Cardiac muscle cell (in vitro differentiated cells and primary cell): ENCODE measurements around the gene TIAM2. TPM values are rescaled to one million over a fixed set of nuclear protein-coding genes. Genes with fewer than 3 reads are reported as not detected.
"Not testable (repeated sequence)": the region's sequence is repeated elsewhere in the genome, so short reads cannot be mapped to it uniquely, and the experiment has no call there.

Experiments
- DNase-seq, 2 donors: peaks; one replicate each; pipeline versions ENCODE4 v3.0.0 to v3.0.0-alpha.2; 2010 to 2017; ENCODE audit warnings: low read depth in 1 of 2, low spot score in 1 of 2
- H3K27ac ChIP-seq: fragments of 200-600 bp; sonication (generic); 2 replicates; pipeline ENCODE4 v1.5.1; 2016
- H3K27me3 ChIP-seq: fragments of 200-600 bp; sonication (generic); 2 replicates; pipeline ENCODE4 v1.6.0; 2016; ENCODE audit warnings: control low read depth
- H3K36me3 ChIP-seq: fragments of 200-600 bp; sonication (generic); 2 replicates; pipeline ENCODE4 v1.5.1; 2016; ENCODE audit warnings: control low read depth
- H3K4me1 ChIP-seq: fragments of 200-600 bp; sonication (generic); 2 replicates; pipeline ENCODE4 v1.8.1; 2017; ENCODE audit warnings: low read depth, mild to moderate bottlenecking, mixed run types
- H3K4me3 ChIP-seq: fragments of 200-600 bp; sonication (generic); 2 replicates; pipeline ENCODE4 v1.5.1; 2016; ENCODE audit warnings: mild to moderate bottlenecking
- H3K9me3 ChIP-seq: fragments of 200-600 bp; sonication (generic); 2 replicates; pipeline ENCODE4 v1.5.1; 2017; ENCODE audit warnings: low read depth, mild to moderate bottlenecking, control low read depth
- polyA plus RNA-seq: library from polyadenylated mRNA; unstranded; fragments of >200 nt; fragmentation: Nextera tagmentation; extraction: Ambion mirVana; gene quantifications from 2 replicates; pipeline ENCODE4 v1.2.1, GENCODE V29; 2016
- total RNA-seq: library from RNA; depleted of rRNA; stranded (reverse); fragments of >200 nt; gene quantifications from 2 replicates; pipeline ENCODE4 v1.2.3, GENCODE V29; 2016
- TF ChIP-seq, protein P1 (sequence below): IDR thresholded peaks from 2 replicates; pipeline ENCODE4 v1.5.1; 2012; ENCODE audit warnings: low read depth, mild to moderate bottlenecking, low read length

Gene TIAM2
- total and polyA plus RNA-seq, 2 experiments from 2014 or later: 3.9 to 12.4 TPM

- Histone ChIP-seq H3K27ac (no peak overlapping the region), H3K36me3 (no peaks in the 10 kb centered on the region), H3K4me3 (no peak overlapping the region), H3K27me3 (peaks cover 13% of the 10 kb centered on the region), H3K9me3 (no peaks in the 10 kb centered on the region), H3K4me1 (no peaks in the 10 kb centered on the region)
- no peak for DNase-seq
- TF ChIP-seq, protein P1, sequence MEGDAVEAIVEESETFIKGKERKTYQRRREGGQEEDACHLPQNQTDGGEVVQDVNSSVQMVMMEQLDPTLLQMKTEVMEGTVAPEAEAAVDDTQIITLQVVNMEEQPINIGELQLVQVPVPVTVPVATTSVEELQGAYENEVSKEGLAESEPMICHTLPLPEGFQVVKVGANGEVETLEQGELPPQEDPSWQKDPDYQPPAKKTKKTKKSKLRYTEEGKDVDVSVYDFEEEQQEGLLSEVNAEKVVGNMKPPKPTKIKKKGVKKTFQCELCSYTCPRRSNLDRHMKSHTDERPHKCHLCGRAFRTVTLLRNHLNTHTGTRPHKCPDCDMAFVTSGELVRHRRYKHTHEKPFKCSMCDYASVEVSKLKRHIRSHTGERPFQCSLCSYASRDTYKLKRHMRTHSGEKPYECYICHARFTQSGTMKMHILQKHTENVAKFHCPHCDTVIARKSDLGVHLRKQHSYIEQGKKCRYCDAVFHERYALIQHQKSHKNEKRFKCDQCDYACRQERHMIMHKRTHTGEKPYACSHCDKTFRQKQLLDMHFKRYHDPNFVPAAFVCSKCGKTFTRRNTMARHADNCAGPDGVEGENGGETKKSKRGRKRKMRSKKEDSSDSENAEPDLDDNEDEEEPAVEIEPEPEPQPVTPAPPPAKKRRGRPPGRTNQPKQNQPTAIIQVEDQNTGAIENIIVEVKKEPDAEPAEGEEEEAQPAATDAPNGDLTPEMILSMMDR: no peak
Observed at GRCh38 chr6:154956771-154957522, 38.2 kb upstream of the TIAM2 start.

GRCh38 chr6:154958469-154958868, 36.6 kb upstream of the TIAM2 start:
- TF ChIP-seq, protein P1: no peak
- DNase-seq: no peak
- H3K27me3 ChIP-seq: peaks cover 13% of the 10 kb centered on the region
- H3K27ac ChIP-seq: no peak overlapping the region
- H3K9me3 ChIP-seq: no peaks in the 10 kb centered on the region
- H3K4me3 ChIP-seq: no peak overlapping the region
- no peaks in the 10 kb centered on the region for H3K36me3 ChIP-seq
- H3K4me1 ChIP-seq: no peaks in the 10 kb centered on the region

DNA sequence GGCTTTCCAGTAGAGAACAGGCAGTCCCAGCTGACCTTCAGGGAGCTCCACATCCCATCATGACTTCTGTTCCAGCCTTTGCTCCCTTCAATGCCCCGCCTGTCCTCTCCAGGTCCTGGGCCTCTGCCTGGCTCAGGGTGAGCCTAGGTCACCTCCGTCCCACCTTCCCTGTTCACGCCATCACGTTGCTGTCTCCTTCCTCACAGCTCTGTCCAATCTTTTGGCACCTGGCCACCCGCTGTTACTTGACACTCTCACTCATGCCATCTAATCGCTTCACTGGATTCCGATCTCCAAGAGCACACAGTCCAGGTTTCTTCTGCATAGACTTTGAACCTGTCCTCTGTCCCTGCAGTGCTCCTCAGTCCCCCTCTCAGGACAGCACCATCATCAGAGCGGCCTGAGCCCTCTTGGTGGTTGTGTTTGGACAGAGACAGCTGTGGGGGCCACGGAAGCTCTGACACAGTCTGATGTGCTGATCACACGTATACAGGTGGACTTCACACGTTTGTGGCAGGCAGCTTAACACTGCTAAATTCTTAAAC, 34.7 kb upstream of the TIAM2 start:
- Histone ChIP-seq H3K4me1 (no peaks in the 10 kb centered on the region), H3K9me3 (no peaks in the 10 kb centered on the region), H3K36me3 (no peaks in the 10 kb centered on the region), H3K4me3 (no peak overlapping the region), H3K27me3 (peaks cover 3% of the 10 kb centered on the region), H3K27ac (no peak overlapping the region)
- no peak for DNase-seq
- TF ChIP-seq, protein P1: no peak

DNA sequence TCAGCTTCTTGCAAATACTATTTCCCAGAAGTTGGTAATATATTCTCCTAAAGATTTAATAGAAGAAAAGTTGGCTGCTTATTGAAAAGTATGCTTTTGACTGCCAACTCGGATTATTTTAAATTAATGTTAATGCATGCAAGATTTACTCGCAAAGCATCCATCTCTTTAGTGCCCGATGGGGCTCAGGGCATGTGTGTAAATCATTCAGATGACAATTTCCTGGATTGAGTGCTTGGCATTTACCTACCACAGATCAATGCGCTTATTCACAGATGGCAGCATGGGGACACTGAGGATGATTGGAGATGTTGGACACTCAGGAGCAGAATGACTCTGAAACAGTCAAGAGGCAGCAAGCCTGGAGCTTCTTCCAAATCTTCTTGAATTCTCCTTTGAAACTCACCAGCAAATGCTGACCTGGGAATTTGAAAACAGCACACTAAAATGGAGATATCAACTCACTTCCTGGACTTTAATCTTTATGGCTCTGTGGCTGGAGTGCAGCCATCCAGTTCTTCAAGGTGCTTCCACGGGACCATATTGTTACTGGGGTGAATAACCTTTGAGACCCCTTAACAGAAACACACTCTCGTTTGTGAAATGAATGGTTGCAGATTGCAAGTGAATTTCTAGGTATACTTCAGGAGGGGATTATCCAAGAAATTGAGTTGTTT, 34.1 kb upstream of the TIAM2 start:
- DNase-seq: no peak
- H3K9me3 ChIP-seq: no peaks in the 10 kb centered on the region
- no peak overlapping the region for H3K27ac ChIP-seq
- H3K36me3 ChIP-seq: no peaks in the 10 kb centered on the region
- peaks cover 3% of the 10 kb centered on the region for H3K27me3 ChIP-seq
- H3K4me3 ChIP-seq: no peak overlapping the region
- no peaks in the 10 kb centered on the region for H3K4me1 ChIP-seq
- TF ChIP-seq, protein P1: no peak

- no peak overlapping the region for H3K4me3 ChIP-seq
- no peaks in the 10 kb centered on the region for H3K36me3 ChIP-seq
- DNase-seq: peak in 1 of 2 donors; percentile 61
- no peak overlapping the region for H3K27ac ChIP-seq
- TF ChIP-seq, protein P1: no peak
- H3K9me3 ChIP-seq: no peaks in the 10 kb centered on the region
- no peaks in the 10 kb centered on the region for H3K27me3 ChIP-seq
- H3K4me1 ChIP-seq: no peaks in the 10 kb centered on the region
Observed at GRCh38 chr6:154962753-154963152, 32.4 kb upstream of the TIAM2 start.

DNA sequence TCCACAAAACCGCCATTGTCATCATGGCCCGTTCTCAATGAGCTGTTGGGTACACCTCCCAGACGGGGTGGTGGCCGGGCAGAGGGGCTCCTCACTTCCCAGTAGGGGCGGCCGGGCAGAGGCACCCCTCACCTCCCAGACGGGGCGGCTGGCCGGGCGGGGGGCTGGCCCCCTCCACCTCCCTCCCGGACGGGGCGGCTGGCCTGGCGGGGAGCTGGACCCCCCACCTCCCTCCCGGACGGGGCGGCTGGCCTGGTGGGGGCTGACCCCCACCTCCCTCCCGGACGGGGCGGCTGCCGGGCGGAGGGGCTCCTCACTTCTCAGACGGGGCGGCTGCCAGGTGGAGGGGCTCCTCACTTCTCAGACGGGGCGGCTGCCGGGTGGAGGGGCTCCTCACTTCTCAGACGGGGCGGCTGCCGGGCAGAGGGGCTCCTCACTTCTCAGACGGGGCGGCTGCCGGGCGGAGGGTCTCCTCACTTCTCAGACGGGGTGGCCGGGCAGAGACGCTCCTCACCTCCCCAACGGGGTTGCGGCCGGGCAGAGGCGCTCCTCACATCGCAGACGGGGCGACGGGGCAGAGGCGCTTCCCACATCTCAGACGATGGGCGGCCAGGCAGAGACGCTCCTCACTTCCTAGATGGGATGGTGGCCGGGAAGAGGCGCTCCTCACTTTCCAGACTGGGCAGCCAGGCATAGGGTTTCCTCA, 28.9 kb upstream of the TIAM2 start:
- DNase-seq, H3K4me1 ChIP-seq, H3K36me3 ChIP-seq, H3K4me3 ChIP-seq, H3K9me3 ChIP-seq, H3K27ac ChIP-seq, H3K27me3 ChIP-seq: not testable (repeated sequence)
